Esophagus muscularis mucosa (tissue), 4 donors: ENCODE data around the gene CMTM3. TPM values are rescaled to one million over a fixed set of nuclear protein-coding genes. Genes with fewer than 3 reads are reported as not detected.

Experiments
- DNase-seq: peaks from one replicate; pipeline ENCODE4 v3.0.0-alpha.2; 2017; ENCODE audit errors: extremely low spot score
- H3K27ac ChIP-seq, 4 donors: fragments of 200-600 bp; sonication (generic); replicated peaks in 1 of 4; 1 replicate in 3 of 4; 2 replicates in 1 of 4; pipeline ENCODE4 v1.5.1; 2016 to 2019; ENCODE audit warnings: mild to moderate bottlenecking in 1 of 4
- H3K27me3 ChIP-seq, 4 donors: fragments of 200-600 bp; sonication (generic); one replicate each; pipeline versions ENCODE4 v1.5.1 to v1.6.0; 2016 to 2019
- H3K36me3 ChIP-seq, 4 donors: fragments of 200-600 bp; sonication (generic); one replicate each; pipeline ENCODE4 v1.5.1; 2016 to 2019
- H3K4me1 ChIP-seq, 4 donors: fragments of 200-600 bp; sonication (generic); one replicate each; pipeline ENCODE4 v1.5.1; 2016 to 2019
- H3K4me3 ChIP-seq, 4 donors: fragments of 200-600 bp; sonication (generic); 1 replicate in 2 of 4; 2 replicates in 2 of 4; pipeline ENCODE4 v1.5.1; 2016 to 2019; ENCODE audit warnings: mild to moderate bottlenecking in 4 of 4, moderate library complexity in 1 of 4
- H3K9me3 ChIP-seq, 4 donors: fragments of 200-600 bp; sonication (generic); 1 replicate in 3 of 4; 2 replicates in 1 of 4; pipeline ENCODE4 v1.5.1; 2016 to 2019
- EP300 ChIP-seq: sonication (generic); formaldehyde crosslinking; IDR thresholded peaks from one replicate; pipeline ENCODE4 v1.6.1; 2017; ENCODE audit warnings: antibody characterized with exemption
- POLR2A ChIP-seq: fragments of 450-650 bp; IDR thresholded peaks from one replicate; pipeline ENCODE4 v1.6.1; 2017; ENCODE audit warnings: antibody characterized with exemption, moderate library complexity, mild to moderate bottlenecking, low read depth
- POLR2AphosphoS5 ChIP-seq, 2 donors: sonication (generic); formaldehyde crosslinking; IDR thresholded peaks; one replicate each; pipeline ENCODE4 v1.6.1; 2017; ENCODE audit warnings: antibody characterized with exemption in 2 of 2
- WGBS: methylation state at CpG from one replicate; pipeline ENCODE4 v1.1.5; 2018; 5-methylcytosine and 5-hydroxymethylcytosine counted together
- intact Hi-C: fragments of 100-400 bp; cut with DNase I; formaldehyde crosslinking; loops from one replicate; pipeline ENCODE4 v1.15.1; 2023
- total RNA-seq, 4 donors: library from RNA; depleted of rRNA; stranded (reverse); fragments of >200 nt; gene quantifications; one replicate each; pipeline versions ENCODE4 v1.1.0 to v1.2.1, GENCODE V29; 2016
- TF ChIP-seq, protein P1 (sequence below), 3 experiments: fragments of 200-600 bp in 2 of 3; fragments of 450-650 bp in 1 of 3; sonication (generic) in 2 of 3; IDR thresholded peaks; one replicate each; pipeline ENCODE4 v1.5.1; 2017 to 2019; ENCODE audit warnings: antibody characterized with exemption in 3 of 3, mild to moderate bottlenecking in 2 of 3, moderate library complexity in 1 of 3

The CMTM3 gene
- total RNA-seq, 4 donors from 2014 or later = 13.7 to 24.5 (median 17.3) TPM

GRCh38 chr16:66652661-66653360 is 48.3 kb downstream of the CMTM3 start:
- intact Hi-C loops = no loop called here
- WGBS = 83% methylated on average over 6 of the region's 7 CpGs
- Histone ChIP-seq H3K27me3 (no peaks in the 10 kb centered on the region), H3K27ac (no peak overlapping the region), H3K4me3 (no peak overlapping the region), H3K4me1 (peaks cover 0 to 14% (median 12%) of the 10 kb centered on the region in 4 donors), H3K9me3 (no peaks in the 10 kb centered on the region), H3K36me3 (no peaks in the 10 kb centered on the region)
- TF ChIP-seq POLR2AphosphoS5 (IDR thresholded peaks at IDR 0.05) = no peak
- no peak for TF ChIP-seq POLR2A
- TF ChIP-seq, protein P1, sequence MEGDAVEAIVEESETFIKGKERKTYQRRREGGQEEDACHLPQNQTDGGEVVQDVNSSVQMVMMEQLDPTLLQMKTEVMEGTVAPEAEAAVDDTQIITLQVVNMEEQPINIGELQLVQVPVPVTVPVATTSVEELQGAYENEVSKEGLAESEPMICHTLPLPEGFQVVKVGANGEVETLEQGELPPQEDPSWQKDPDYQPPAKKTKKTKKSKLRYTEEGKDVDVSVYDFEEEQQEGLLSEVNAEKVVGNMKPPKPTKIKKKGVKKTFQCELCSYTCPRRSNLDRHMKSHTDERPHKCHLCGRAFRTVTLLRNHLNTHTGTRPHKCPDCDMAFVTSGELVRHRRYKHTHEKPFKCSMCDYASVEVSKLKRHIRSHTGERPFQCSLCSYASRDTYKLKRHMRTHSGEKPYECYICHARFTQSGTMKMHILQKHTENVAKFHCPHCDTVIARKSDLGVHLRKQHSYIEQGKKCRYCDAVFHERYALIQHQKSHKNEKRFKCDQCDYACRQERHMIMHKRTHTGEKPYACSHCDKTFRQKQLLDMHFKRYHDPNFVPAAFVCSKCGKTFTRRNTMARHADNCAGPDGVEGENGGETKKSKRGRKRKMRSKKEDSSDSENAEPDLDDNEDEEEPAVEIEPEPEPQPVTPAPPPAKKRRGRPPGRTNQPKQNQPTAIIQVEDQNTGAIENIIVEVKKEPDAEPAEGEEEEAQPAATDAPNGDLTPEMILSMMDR (IDR thresholded peaks at IDR 0.05) = no peak
- TF ChIP-seq EP300 = no peak
- DNase-seq = no peak

DNA sequence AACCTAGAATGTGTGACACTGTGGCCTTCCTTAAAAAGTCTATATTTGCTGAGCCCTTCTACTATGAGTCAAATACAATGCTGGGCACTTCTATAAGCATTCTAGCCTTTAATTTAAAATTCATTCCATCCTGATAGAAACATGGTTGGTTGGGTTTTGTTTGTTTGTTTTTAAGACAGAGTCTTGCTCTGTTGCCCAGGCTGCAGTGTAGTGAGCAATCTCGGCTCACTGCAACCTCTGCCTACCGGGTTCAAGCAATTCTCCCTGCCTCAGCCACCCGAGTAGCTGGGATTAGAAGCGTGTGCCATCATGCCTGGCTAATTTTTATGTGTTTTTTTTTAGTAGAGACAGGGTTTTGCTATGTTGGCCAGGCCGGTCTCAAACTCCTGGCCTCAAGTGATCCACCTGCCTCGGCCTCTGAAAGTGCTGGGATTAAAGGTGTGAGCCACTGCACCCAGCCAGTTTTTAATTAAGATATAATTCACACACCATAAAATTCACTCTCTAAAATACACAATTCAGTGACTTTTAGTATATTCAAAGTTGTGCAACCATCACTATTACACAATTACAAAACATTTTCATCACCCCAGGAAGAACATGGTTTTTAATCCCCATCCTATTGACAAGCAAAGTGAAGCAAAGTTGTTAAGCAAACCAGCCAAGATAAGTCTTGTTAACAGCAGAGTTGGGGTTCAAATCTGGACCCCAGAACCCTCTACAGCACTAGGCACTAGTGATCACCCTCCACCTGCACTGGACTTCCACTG is 49.3 kb downstream of the CMTM3 start:
- no peak for DNase-seq
- H3K36me3 ChIP-seq = no peaks in the 10 kb centered on the region
- intact Hi-C loops = no loop called here
- TF ChIP-seq EP300 = no peak
- TF ChIP-seq POLR2AphosphoS5 (IDR thresholded peaks at IDR 0.05) = no peak
- TF ChIP-seq, protein P1 (IDR thresholded peaks at IDR 0.05) = no peak
- TF ChIP-seq POLR2A = no peak
- no peak overlapping the region for H3K27ac ChIP-seq
- no peaks in the 10 kb centered on the region for H3K9me3 ChIP-seq
- H3K4me3 ChIP-seq = no peak overlapping the region
- 93% methylated on average over 6 of the region's 6 CpGs for WGBS
- peaks cover 0 to 14% (median 12%) of the 10 kb centered on the region in 4 donors for H3K4me1 ChIP-seq
- no peaks in the 10 kb centered on the region for H3K27me3 ChIP-seq

DNA sequence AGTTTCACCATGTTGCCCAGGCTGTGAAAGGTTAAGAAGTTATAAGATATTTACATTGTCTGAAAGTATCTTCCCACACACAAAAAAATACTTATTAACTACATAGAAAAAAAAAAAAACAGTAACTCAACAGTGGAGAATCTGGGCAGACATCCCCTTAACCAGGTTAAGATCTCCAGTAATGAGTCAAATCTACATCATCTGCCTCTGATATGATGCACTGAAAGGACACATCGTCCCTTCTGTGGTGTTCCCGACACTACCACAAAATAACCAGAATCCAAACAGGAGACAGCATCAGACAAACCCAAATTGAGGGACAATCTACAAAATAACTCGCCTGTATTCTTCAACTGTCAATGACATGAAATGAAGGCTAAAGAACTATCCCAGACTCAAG is 52.0 kb downstream of the CMTM3 start:
- Histone ChIP-seq H3K27me3 (no peaks in the 10 kb centered on the region), H3K9me3 (no peaks in the 10 kb centered on the region), H3K27ac (no peak overlapping the region), H3K4me1 (peaks cover 15 to 19% (median 18%) of the 10 kb centered on the region in 4 donors), H3K4me3 (no peak overlapping the region), H3K36me3 (no peaks in the 10 kb centered on the region)
- DNase-seq = no peak
- TF ChIP-seq, protein P1 (IDR thresholded peaks at IDR 0.05) = no peak
- no peak for TF ChIP-seq EP300
- TF ChIP-seq POLR2A = no peak
- no peak for TF ChIP-seq POLR2AphosphoS5 (IDR thresholded peaks at IDR 0.05)
- intact Hi-C loops = no loop called here
- 87% methylated on average over 3 of the region's 3 CpGs for WGBS

- intact Hi-C loops = no loop called here
- 76% methylated on average over 6 of the region's 6 CpGs for WGBS
- DNase-seq = no peak
Observed at GRCh38 chr16:66658143-66658859, 53.8 kb downstream of the CMTM3 start.

More at GRCh38 chr16:66658143-66658859, 53.8 kb downstream of the CMTM3 start:
- H3K27ac ChIP-seq = no peak overlapping the region
- TF ChIP-seq POLR2AphosphoS5 (IDR thresholded peaks at IDR 0.05) = no peak
- TF ChIP-seq, protein P1 (IDR thresholded peaks at IDR 0.05) = no peak
- no peaks in the 10 kb centered on the region for H3K36me3 ChIP-seq
- no peaks in the 10 kb centered on the region for H3K27me3 ChIP-seq
- H3K9me3 ChIP-seq = no peaks in the 10 kb centered on the region
- H3K4me1 ChIP-seq = peaks cover 23 to 30% (median 28%) of the 10 kb centered on the region in 4 donors
- H3K4me3 ChIP-seq = no peak overlapping the region
